ENCODE measurements around the gene LMF1. TPM values are rescaled to one million over a fixed set of nuclear protein-coding genes. Genes with fewer than 3 reads are reported as not detected.

The LMF1 gene
- total and polyA plus RNA-seq, 2 of the 13 experiments (the other 11 are each of a cell fraction or from before 2014, with no cell fraction given), result 6.8 to 8.5 TPM

DNA sequence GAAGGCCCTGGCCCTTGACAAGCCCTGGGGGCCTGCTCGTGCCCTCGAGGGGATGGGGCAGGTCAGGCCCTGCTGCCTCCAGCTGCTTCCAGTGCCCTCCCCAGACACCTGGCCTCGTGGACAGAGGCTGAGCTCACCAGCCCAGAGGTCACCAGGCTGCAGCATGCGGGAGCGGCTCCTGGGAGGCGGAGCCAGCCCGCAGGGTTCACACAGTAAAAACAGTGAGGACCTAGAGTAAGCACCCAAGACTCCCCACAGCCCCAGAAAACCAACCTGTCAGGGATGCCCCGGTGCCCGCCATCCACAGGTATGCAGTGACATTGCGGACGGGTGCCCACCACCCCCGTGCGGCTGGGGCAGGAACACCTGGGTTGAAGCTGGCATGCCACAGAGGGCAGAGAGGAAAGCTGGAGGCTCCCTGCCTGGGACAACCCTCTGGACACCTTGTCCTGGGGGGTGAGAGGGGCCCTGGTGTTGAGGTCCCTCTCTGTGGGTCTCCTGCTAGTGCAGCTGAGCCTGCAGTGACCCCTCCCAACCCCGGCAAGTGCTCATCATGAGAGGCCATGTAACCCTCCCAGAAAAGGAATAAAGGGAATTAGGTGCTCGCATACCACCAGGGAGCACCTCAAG, 62.1 kb downstream of the LMF1 start (continued):
- TF ChIP-seq, protein P1, sequence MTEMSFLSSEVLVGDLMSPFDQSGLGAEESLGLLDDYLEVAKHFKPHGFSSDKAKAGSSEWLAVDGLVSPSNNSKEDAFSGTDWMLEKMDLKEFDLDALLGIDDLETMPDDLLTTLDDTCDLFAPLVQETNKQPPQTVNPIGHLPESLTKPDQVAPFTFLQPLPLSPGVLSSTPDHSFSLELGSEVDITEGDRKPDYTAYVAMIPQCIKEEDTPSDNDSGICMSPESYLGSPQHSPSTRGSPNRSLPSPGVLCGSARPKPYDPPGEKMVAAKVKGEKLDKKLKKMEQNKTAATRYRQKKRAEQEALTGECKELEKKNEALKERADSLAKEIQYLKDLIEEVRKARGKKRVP (CRISPR knock-in tag; IDR thresholded peaks at IDR 0.05), result no peak
- peak; percentile 42; the same call in 1 of the 2 replicates for TF ChIP-seq SALL1 (CRISPR knock-in tag; IDR thresholded peaks at IDR 0.05)
- no peak for TF ChIP-seq ZSCAN29 (CRISPR knock-in tag; conservative IDR thresholded peaks at IDR 0.05)
- TF ChIP-seq, protein P2, sequence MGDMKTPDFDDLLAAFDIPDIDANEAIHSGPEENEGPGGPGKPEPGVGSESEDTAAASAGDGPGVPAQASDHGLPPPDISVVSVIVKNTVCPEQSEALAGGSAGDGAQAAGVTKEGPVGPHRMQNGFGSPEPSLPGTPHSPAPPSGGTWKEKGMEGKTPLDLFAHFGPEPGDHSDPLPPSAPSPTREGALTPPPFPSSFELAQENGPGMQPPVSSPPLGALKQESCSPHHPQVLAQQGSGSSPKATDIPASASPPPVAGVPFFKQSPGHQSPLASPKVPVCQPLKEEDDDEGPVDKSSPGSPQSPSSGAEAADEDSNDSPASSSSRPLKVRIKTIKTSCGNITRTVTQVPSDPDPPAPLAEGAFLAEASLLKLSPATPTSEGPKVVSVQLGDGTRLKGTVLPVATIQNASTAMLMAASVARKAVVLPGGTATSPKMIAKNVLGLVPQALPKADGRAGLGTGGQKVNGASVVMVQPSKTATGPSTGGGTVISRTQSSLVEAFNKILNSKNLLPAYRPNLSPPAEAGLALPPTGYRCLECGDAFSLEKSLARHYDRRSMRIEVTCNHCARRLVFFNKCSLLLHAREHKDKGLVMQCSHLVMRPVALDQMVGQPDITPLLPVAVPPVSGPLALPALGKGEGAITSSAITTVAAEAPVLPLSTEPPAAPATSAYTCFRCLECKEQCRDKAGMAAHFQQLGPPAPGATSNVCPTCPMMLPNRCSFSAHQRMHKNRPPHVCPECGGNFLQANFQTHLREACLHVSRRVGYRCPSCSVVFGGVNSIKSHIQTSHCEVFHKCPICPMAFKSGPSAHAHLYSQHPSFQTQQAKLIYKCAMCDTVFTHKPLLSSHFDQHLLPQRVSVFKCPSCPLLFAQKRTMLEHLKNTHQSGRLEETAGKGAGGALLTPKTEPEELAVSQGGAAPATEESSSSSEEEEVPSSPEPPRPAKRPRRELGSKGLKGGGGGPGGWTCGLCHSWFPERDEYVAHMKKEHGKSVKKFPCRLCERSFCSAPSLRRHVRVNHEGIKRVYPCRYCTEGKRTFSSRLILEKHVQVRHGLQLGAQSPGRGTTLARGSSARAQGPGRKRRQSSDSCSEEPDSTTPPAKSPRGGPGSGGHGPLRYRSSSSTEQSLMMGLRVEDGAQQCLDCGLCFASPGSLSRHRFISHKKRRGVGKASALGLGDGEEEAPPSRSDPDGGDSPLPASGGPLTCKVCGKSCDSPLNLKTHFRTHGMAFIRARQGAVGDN (CRISPR knock-in tag; IDR thresholded peaks at IDR 0.05), result peak; percentile 83
- no peak for TF ChIP-seq MATR3 (CRISPR knock-in tag; IDR thresholded peaks at IDR 0.05)

DNA sequence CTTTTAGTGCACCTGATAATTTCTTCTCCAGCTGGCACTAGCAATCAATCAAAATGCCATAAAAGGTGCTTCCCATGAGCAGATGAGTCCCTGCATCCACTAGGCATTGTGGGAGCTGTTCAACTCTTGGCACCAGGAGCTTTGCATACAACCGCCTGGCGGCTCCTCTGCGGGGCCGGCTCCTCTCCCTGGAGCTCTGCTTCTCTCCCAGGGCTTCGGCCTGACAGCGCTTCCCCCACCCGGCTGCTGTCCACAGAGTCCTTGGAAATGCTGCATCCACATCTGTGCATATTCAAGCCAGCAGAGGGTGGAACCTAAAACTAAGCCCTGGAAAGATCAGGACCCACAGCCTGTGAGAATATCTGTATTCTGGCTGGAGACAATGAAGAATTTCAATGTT, 62.9 kb downstream of the LMF1 start:
- H3K4me1 ChIP-seq (ENCODE audit: insufficient read depth, low read length), result peaks cover 21% of the 10 kb centered on the region
- no peak for DNase-seq (ENCODE audit: low spot score)
- ChIA-PET POLR2A (interaction anchor here (1.3 kb wide), 1 partner anchor 65 kb away, joined by 3 read pairs; no protein-coding TSS in a partner anchor), CTCF (ENCODE audit: low intra/inter-chr PET ratio, low total read pairs) (no interaction called here)
- FAIRE-seq, result no peak
- intact Hi-C loops (cut with micrococcal nuclease; ENCODE audit: unreplicated experiment), result no loop called here
- H3K4me2 ChIP-seq (ENCODE audit: low read depth, low read length), result no peak overlapping the region
- no peaks in the 10 kb centered on the region for H3K27me3 ChIP-seq (ENCODE audit: control insufficient read depth in 1 of 2, insufficient read depth in 2 of 2, low read length in 2 of 2)
- no peak overlapping the region for H3K9ac ChIP-seq (ENCODE audit: insufficient read depth, low read depth, low read length)
- H2AFZ ChIP-seq (ENCODE audit: low read length), result no peak overlapping the region
- H3K4me3 ChIP-seq (replicated peaks in 1 of 3; ENCODE audit: insufficient read depth in 1 of 3, low read depth in 2 of 3, low read length in 3 of 3), result no peak overlapping the region
- H3K27ac ChIP-seq (ENCODE audit: extremely low read length, insufficient read depth, low read length), result no peak overlapping the region
- no peak for ATAC-seq
- H3K9me3 ChIP-seq (ENCODE audit: low read length), result peaks cover 9% of the 10 kb centered on the region
- H3K36me3 ChIP-seq (replicated peaks in 1 of 2; ENCODE audit: control insufficient read depth in 1 of 2, insufficient read depth in 2 of 2, low read length in 2 of 2), result no peaks in the 10 kb centered on the region
- in situ Hi-C loops (cut with HindIII; ENCODE audit: extremely low pct_ligation_motif_present, low pct_unique_long_range_greater_than_20kb), result no loop called here
- H4K20me1 ChIP-seq (ENCODE audit: insufficient read depth, low read length), result peaks cover 4% of the 10 kb centered on the region; the same call in 1 of the 2 replicates
- WGBS (ENCODE audit: low lambda C conversion rate), result 87% methylated on average over 5 of the region's 7 CpGs
- no peaks in the 10 kb centered on the region for H3K79me2 ChIP-seq (ENCODE audit: insufficient read depth, low read length)
- BruUV-seq (replicated peaks), result no TSS peak
- TF ChIP-seq ZNF891 (CRISPR knock-in tag; IDR thresholded peaks at IDR 0.05) (no peak), DMAP1 (CRISPR knock-in tag; IDR thresholded peaks at IDR 0.05) (no peak), KLF12 (CRISPR knock-in tag; IDR thresholded peaks at IDR 0.05; ENCODE audit: borderline replicate concordance) (no peak), TMF1 (CRISPR knock-in tag; IDR thresholded peaks at IDR 0.05; ENCODE audit: low read depth) (no peak), GLI4 (CRISPR knock-in tag; IDR thresholded peaks at IDR 0.05; ENCODE audit: borderline replicate concordance) (no peak), ZNF460 (CRISPR knock-in tag; IDR thresholded peaks at IDR 0.05; ENCODE audit: borderline replicate concordance) (no peak), YY1 (IDR thresholded peaks at IDR 0.05; ENCODE audit: insufficient read depth, insufficient replicate concordance, low read depth, low read length) (no peak), SP4 (CRISPR knock-in tag; IDR thresholded peaks at IDR 0.05) (no peak)
- TF ChIP-seq, protein P3, sequence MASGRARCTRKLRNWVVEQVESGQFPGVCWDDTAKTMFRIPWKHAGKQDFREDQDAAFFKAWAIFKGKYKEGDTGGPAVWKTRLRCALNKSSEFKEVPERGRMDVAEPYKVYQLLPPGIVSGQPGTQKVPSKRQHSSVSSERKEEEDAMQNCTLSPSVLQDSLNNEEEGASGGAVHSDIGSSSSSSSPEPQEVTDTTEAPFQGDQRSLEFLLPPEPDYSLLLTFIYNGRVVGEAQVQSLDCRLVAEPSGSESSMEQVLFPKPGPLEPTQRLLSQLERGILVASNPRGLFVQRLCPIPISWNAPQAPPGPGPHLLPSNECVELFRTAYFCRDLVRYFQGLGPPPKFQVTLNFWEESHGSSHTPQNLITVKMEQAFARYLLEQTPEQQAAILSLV (CRISPR knock-in tag; IDR thresholded peaks at IDR 0.05; ENCODE audit: borderline replicate concordance), result no peak
- TF ChIP-seq, protein P4, sequence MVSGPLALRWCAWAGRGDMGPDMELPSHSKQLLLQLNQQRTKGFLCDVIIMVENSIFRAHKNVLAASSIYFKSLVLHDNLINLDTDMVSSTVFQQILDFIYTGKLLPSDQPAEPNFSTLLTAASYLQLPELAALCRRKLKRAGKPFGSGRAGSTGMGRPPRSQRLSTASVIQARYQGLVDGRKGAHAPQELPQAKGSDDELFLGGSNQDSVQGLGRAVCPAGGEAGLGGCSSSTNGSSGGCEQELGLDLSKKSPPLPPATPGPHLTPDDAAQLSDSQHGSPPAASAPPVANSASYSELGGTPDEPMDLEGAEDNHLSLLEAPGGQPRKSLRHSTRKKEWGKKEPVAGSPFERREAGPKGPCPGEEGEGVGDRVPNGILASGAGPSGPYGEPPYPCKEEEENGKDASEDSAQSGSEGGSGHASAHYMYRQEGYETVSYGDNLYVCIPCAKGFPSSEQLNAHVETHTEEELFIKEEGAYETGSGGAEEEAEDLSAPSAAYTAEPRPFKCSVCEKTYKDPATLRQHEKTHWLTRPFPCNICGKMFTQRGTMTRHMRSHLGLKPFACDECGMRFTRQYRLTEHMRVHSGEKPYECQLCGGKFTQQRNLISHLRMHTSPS (CRISPR knock-in tag; IDR thresholded peaks at IDR 0.05; ENCODE audit: low read depth), result no peak

Measured in HepG2 (cell line).